Measurements from ENCODE around the gene ABTB2. TPM values are rescaled to one million over a fixed set of nuclear protein-coding genes. Genes with fewer than 3 reads are reported as not detected.
A peak's percentile ranks its signal among the peaks of the same experiment; 100 is the strongest.

Gene ABTB2
- total RNA-seq, 6 donors from 2014 or later: 1.4 to 6.8 (median 4.7) TPM

DNA sequence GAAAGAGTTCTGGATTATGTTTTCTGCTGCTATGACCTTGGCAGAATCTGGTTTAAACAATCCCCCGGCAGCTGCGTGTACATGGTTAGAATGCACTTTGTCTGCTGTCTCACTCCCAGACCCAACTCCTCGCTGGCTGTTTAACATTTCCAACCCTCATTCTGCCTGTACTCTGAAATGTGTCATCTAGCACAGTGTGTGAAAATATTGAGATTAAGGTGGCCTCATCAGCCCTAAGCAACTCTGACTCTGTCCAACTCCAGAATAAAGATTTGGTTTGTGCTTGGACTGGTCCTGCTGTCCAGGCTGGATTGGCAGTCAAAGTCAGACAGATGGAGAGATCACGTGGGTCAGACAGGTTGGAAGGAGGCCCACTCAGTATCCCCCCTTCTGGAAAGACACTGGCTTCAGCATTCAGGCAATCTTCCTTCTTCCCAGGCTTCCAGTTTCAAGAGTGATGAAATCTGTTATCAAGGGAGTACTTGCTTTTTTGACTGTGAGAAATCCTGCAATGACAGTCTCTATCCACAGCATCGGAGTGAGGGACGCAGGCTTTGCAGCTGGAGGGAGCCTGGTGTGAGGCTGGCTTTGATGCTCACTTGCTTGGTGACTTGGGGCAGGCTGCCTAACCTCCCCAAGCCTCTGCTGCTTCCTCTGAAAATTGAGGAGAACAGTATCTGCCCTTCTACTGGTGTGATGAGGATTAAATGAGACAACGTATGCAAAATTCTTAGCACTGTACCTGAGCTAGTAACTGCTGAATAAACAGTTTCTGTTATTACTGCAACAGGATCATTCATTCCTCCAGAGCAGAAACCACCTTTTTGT, 29.8 kb downstream of the ABTB2 start:
- peak overlapping the region in 2 of 4 donors; percentile 1 to 27 for H3K27ac ChIP-seq

DNA sequence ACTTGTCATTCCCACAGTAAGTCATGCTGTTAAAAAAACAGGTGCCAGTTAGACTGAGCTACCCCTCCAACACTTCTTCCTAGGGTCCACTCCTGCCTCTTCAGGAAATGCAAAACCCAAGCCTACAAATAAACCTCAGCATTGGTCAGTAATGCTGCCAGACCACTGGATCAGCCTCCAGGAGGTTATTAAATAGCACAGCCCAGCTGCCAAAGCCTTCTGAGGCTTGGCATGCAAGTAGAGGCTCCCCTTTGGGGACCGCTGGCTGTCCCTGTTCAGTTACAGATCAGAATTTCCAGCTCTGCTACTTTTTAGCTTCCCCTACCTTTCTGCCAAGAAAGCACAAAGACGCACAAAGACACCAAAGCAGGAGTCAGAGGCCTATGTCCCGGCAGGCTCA, 33.3 kb downstream of the ABTB2 start:
- Histone ChIP-seq H3K27me3 (no peaks in the 10 kb centered on the region), H3K4me3 (no peak overlapping the region), H3K9me3 (no peaks in the 10 kb centered on the region), H3K36me3 (no peaks in the 10 kb centered on the region), H3K4me1 (peaks cover 0 to 15% (median 7%) of the 10 kb centered on the region in 4 donors), H3K27ac (no peak overlapping the region)
- DNase-seq (no peak), ATAC-seq (ENCODE audit: low FRiP score in 2 of 2) (no peak)
- WGBS, 2 donors: 85 to 93% methylated on average over 3 of the region's 3 CpGs
- TF ChIP-seq EP300 (IDR thresholded peaks at IDR 0.05): no peak
- no peak for TF ChIP-seq POLR2AphosphoS5 (IDR thresholded peaks at IDR 0.05)
- TF ChIP-seq, protein P1, sequence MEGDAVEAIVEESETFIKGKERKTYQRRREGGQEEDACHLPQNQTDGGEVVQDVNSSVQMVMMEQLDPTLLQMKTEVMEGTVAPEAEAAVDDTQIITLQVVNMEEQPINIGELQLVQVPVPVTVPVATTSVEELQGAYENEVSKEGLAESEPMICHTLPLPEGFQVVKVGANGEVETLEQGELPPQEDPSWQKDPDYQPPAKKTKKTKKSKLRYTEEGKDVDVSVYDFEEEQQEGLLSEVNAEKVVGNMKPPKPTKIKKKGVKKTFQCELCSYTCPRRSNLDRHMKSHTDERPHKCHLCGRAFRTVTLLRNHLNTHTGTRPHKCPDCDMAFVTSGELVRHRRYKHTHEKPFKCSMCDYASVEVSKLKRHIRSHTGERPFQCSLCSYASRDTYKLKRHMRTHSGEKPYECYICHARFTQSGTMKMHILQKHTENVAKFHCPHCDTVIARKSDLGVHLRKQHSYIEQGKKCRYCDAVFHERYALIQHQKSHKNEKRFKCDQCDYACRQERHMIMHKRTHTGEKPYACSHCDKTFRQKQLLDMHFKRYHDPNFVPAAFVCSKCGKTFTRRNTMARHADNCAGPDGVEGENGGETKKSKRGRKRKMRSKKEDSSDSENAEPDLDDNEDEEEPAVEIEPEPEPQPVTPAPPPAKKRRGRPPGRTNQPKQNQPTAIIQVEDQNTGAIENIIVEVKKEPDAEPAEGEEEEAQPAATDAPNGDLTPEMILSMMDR (IDR thresholded peaks at IDR 0.05): no peak
- no peak for TF ChIP-seq POLR2A (IDR thresholded peaks at IDR 0.05)

More for the DNA sequence above, 29.8 kb downstream of the ABTB2 start:
- TF ChIP-seq EP300 (IDR thresholded peaks at IDR 0.05) (no peak), POLR2A (IDR thresholded peaks at IDR 0.05) (no peak), POLR2AphosphoS5 (IDR thresholded peaks at IDR 0.05) (peak in 1 of 2 donors; percentile 39)
- TF ChIP-seq, protein P1 (IDR thresholded peaks at IDR 0.05): no peak
- H3K4me3 ChIP-seq: no peak overlapping the region
- peaks cover 2 to 20% (median 14%) of the 10 kb centered on the region in 4 donors for H3K4me1 ChIP-seq
- DNase-seq (no peak), ATAC-seq (ENCODE audit: low FRiP score in 2 of 2) (peak; percentile 44 to 67)
- no peaks in the 10 kb centered on the region for H3K9me3 ChIP-seq
- no peaks in the 10 kb centered on the region for H3K36me3 ChIP-seq
- WGBS, 2 donors: 52 to 65% methylated on average over 6 to 7 of the region's 7 CpGs
- H3K27me3 ChIP-seq: no peaks in the 10 kb centered on the region

DNA sequence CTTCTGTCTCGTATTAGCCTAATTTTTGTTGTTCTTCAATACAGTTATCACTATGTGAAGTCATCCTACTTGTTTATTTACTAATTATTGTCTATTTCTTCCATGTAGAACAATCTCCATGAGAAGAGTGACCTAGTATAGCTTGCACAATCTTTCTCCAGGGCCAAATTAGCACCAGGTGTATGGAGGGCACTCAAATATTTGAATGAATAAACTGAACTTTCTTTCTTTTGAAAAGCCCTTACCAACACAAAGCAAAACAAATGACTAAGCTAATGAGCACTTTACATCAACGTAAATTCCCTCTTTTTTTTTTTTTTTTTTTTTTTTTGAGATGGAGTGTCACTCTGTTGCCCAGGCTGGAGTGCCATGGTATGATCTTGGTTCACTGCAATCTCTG, 34.2 kb downstream of the ABTB2 start:
- no peaks in the 10 kb centered on the region for H3K36me3 ChIP-seq
- H3K27ac ChIP-seq: no peak overlapping the region
- H3K27me3 ChIP-seq: no peaks in the 10 kb centered on the region
- TF ChIP-seq POLR2AphosphoS5 (IDR thresholded peaks at IDR 0.05): no peak
- no peak for TF ChIP-seq EP300 (IDR thresholded peaks at IDR 0.05)
- no peak for TF ChIP-seq POLR2A (IDR thresholded peaks at IDR 0.05)
- TF ChIP-seq, protein P1 (IDR thresholded peaks at IDR 0.05): no peak
- WGBS, 2 donors: 38 to 43% methylated on average over 2 of the region's 2 CpGs
- DNase-seq (no peak), ATAC-seq (ENCODE audit: low FRiP score in 2 of 2) (no peak)
- H3K4me1 ChIP-seq: peaks cover 0 to 9% (median 3%) of the 10 kb centered on the region in 4 donors
- H3K9me3 ChIP-seq: no peaks in the 10 kb centered on the region
- H3K4me3 ChIP-seq: no peak overlapping the region

DNA sequence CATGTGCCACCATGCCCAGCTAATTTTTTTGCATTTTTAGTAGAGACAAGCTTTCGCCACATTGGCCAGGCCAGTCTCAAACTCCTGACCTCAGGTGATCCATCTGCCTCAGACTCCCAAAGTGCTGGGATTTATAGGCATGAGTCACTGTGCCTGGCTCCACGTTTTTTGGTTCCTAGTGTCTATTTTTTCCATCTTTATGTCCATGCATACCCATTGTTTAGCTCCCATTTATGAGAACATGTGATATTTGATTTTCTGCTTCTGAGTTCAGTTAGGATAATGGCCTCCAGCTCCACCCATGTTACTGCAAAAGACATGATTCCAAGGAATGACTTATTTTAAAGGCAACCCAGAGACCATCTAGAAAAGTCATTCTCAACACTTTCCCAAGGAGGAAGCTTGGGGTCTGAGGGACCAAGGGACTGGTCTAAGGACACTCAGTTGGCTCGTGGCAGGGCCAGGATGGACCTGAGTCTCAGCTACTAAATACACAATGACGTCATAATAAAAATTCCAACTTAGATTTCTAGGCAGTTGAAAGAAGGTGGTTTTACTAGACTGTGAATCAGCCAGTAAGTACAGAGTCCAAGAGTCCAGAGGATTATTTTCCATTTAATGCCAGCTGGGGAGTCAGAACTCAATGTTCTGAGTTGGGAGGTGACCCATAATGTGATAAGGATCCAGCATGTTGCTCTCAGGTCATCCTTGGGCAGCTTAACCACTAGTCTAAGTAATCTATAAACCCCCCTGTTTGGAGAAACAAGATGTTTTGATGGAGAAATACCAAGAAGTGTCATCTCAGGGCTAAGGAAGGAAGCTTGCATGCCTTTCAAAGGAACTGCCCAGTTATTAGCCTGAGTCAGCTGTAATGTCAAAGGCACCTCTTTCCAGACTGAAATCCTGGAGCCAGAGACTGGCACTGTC, 39.4 kb downstream of the ABTB2 start:
- Histone ChIP-seq H3K36me3 (no peaks in the 10 kb centered on the region), H3K27ac (no peak overlapping the region), H3K4me1 (peaks cover 0 to 6% (median 0%) of the 10 kb centered on the region in 4 donors), H3K27me3 (no peaks in the 10 kb centered on the region), H3K4me3 (no peak overlapping the region), H3K9me3 (no peaks in the 10 kb centered on the region)
- DNase-seq (no peak), ATAC-seq (ENCODE audit: low FRiP score in 2 of 2) (peak in 1 of 2 donors; percentile 72)
- WGBS, 2 donors: 72 to 77% methylated on average over 4 of the region's 4 CpGs
- TF ChIP-seq POLR2AphosphoS5 (IDR thresholded peaks at IDR 0.05) (no peak), EP300 (IDR thresholded peaks at IDR 0.05) (no peak), POLR2A (IDR thresholded peaks at IDR 0.05) (no peak)
- TF ChIP-seq, protein P1 (IDR thresholded peaks at IDR 0.05): no peak

All from upper lobe of left lung (tissue), 6 donors.